Brain microvascular endothelial cell (primary cell): ENCODE data around the gene YEATS4.

Source experiments
- DNase-seq: peaks from one replicate; pipeline ENCODE4 v3.0.0-alpha.2; 2020
- H3K27ac ChIP-seq: fragments of 250-450 bp; sonication (Bioruptor Pico); 2 replicates; pipeline ENCODE4 v1.5.1; 2020; ENCODE audit warnings: mild to moderate bottlenecking, moderate library complexity
- H3K27me3 ChIP-seq: fragments of 250-450 bp; sonication (Bioruptor Pico); replicated peaks from 2 replicates; pipeline ENCODE4 v1.5.1; 2020; ENCODE audit warnings: mild to moderate bottlenecking
- H3K36me3 ChIP-seq: fragments of 250-450 bp; sonication (Bioruptor Pico); replicated peaks from 2 replicates; pipeline ENCODE4 v1.5.1; 2020; ENCODE audit warnings: mild to moderate bottlenecking
- H3K4me3 ChIP-seq: 2 replicates; pipeline ENCODE4 v1.5.1; 2011; ENCODE audit warnings: low read depth, mild to moderate bottlenecking, control low read depth, low read length, moderate library complexity
- in situ Hi-C: cut with HindIII; loops from 2 replicates; pipeline ENCODE4 v1.10.0; 2017; ENCODE audit warnings: low sequenced_read_pairs, low pct_ligation_motif_present
- TF ChIP-seq, protein P1 (sequence below): IDR thresholded peaks from 2 replicates; pipeline ENCODE4 v1.5.1; 2011; ENCODE audit warnings: low read depth, mild to moderate bottlenecking, moderate library complexity, low read length, control low read depth, inconsistent platforms; ENCODE audit errors: missing control alignments

Gene YEATS4

DNA sequence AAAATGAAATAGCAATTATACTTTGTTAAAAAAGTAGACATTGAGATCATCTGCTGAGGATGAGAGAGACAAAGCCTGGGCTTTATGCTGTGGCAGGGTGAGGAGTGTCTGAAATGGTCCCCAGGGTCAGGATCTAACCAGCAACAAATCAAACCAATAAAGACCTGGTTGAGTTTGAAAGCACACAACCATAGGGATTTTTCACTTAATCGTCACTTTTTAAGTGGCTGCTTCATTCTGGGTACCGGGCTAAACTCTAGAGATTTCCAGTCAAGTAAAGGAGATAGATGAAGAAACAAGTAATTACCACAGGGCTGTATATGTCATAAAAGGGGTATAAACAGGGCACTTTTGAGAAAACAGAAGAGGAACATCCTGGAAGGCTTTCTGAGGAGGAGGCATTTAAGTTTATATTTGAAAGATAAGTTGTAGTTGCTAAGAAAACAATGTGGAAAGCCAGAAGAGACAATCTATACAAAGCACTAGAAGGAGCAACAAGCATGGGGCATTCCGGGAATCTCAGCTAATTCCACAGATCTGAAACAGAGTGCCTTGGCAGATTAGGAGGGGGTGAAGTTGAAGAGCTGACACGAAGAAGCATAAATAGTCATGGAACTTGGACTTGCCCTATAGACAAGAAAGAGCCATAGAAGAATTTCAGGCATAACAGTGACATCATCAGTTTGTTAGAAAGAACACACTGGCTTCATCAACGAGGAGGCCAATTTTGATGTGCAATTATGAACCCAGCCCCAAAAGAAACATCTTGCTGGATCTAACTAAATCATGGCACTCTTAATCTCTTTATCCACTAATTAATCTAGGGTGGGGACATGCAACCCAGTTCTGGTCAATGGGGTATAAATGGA, 63.7 kb downstream of the YEATS4 start:
- in situ Hi-C loops: no loop called here
- no peaks in the 10 kb centered on the region for H3K27me3 ChIP-seq
- no peak overlapping the region for H3K4me3 ChIP-seq
- TF ChIP-seq, protein P1, sequence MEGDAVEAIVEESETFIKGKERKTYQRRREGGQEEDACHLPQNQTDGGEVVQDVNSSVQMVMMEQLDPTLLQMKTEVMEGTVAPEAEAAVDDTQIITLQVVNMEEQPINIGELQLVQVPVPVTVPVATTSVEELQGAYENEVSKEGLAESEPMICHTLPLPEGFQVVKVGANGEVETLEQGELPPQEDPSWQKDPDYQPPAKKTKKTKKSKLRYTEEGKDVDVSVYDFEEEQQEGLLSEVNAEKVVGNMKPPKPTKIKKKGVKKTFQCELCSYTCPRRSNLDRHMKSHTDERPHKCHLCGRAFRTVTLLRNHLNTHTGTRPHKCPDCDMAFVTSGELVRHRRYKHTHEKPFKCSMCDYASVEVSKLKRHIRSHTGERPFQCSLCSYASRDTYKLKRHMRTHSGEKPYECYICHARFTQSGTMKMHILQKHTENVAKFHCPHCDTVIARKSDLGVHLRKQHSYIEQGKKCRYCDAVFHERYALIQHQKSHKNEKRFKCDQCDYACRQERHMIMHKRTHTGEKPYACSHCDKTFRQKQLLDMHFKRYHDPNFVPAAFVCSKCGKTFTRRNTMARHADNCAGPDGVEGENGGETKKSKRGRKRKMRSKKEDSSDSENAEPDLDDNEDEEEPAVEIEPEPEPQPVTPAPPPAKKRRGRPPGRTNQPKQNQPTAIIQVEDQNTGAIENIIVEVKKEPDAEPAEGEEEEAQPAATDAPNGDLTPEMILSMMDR: no peak
- no peak overlapping the region for H3K27ac ChIP-seq
- no peaks in the 10 kb centered on the region for H3K36me3 ChIP-seq
- DNase-seq: no peak

DNA sequence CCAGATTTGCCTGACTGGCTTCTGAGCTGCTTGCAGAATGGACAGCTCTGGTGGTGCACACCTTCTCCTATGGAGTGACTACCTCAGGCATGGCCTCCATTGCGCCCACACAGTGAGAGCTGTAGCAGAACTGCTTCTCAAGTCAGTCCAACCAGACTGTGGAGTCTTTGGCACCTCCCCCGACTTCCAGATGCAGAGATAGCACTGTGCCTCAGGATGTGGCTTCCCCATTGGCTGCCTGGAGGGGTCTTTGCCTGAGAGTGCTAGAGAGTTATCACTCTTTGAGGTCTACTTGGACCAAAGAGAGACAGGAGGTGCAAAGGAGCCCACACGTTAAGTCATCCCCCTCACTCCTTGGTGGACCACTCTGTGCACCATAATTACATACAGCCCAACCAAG, 65.9 kb downstream of the YEATS4 start:
- in situ Hi-C loops: no loop called here
- H3K27ac ChIP-seq: no peak overlapping the region

DNA sequence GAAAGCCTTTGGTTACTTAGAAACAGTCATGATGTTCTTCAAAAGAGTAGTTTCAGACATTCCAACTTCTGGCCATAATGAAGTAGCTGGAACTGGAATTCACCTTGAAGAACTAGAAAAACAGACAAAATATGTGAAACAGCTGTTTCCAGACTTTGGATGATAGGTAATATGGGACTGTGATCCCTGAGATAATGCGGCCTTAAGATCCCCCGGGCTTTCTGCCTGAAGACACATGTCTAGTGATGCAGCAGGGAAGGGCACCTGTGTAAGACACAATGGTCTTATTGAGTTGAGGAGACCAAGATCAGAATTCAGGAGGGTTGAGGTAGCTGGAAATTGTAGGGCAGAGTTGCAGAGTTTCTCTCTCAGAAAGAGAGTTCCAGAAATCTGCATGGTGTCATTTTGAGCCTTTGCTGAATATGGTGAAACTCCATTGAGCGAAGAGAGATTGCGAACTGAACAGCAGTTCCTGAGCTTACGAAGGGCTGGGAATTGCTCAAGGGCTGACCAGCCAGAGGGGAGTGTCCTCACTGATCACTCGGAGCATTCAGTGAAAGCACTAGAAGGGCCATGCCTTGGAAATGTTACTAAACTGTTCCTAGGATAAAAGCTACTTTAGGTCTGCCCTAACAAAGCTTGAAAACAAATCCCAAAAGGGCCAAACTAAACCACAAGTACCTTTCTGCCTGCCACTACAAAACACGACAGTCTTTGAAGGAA, 69.0 kb downstream of the YEATS4 start:
- in situ Hi-C loops: no loop called here
- no peak for DNase-seq
- Histone ChIP-seq H3K4me3 (no peak overlapping the region), H3K27ac (no peak overlapping the region), H3K27me3 (no peaks in the 10 kb centered on the region), H3K36me3 (no peaks in the 10 kb centered on the region)
- TF ChIP-seq, protein P1: no peak

More for the DNA sequence above, 65.9 kb downstream of the YEATS4 start:
- Histone ChIP-seq H3K4me3 (no peak overlapping the region), H3K27me3 (no peaks in the 10 kb centered on the region), H3K36me3 (no peaks in the 10 kb centered on the region)
- no peak for DNase-seq
- TF ChIP-seq, protein P1: no peak

DNA sequence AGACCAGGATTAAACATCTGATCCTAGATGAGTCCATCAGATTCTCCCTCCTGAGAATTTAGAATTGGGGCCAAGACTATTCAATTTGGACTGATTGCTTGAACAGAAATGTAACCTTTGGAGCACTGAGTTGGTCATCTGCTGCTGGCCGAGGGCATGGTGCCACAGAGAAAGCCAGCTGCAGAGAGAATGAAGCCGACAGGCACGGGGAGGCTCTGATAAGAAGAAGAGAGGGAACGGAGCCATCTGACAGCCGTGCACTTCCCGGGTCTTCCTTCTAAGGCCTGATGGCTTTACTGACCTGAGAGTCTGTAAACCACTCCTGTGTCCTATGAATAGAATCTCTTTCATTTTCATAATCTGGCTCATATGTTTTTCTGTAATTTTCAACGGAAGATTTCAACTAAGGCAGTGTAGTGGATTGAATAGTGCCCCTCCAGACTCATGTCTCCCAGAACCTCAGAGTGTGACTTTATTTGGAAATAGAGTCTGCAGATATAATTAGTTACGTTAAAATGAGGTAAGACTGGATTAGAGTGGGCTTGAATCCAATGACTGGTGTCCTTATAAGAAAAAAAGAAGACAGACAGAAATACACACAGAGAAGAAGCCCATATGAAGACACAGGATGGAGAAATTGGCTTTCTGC, 71.5 kb downstream of the YEATS4 start:
- no peak for DNase-seq
- Histone ChIP-seq H3K4me3 (no peak overlapping the region), H3K36me3 (no peaks in the 10 kb centered on the region), H3K27me3 (no peaks in the 10 kb centered on the region), H3K27ac (no peak overlapping the region)
- TF ChIP-seq, protein P1: no peak
- in situ Hi-C loops: no loop called here

DNA sequence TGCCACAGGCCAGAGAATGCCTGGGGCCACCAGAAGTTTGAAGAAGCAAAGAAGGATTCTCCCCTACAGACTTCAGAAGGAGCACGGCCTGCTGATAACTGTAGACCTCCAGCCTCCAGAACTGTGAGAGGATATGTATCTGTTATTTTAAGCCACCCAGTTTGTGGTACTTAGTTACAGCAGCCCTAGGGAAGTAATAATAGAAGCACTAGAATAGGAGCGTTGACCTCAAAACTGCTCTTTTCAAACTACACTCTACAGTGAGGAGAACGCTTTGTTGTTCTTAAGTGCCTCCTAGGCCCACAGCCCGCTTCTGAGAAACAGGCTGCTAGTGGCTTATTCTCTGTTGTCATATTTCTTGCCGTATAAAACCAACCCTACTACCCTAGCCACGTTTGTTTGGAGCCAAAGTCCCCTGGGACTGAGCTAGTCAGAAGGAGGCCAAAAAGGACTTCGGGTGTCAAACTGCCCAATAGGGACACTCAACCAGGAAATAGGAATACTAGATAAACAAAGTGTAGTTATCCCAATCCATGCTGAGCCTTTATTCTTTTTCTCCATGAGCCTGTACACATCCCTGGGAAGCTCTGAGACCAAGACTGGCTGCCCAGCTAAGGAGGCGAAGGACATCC, 72.2 kb downstream of the YEATS4 start:
- TF ChIP-seq, protein P1: no peak
- Histone ChIP-seq H3K4me3 (no peak overlapping the region), H3K27ac (no peak overlapping the region), H3K36me3 (no peaks in the 10 kb centered on the region), H3K27me3 (no peaks in the 10 kb centered on the region)
- DNase-seq: no peak
- in situ Hi-C loops: no loop called here
